Suprapubic skin (tissue), 4 donors: ENCODE measurements around the gene FKBP10.

ENCODE experiments used
- CTCF ChIP-seq, 2 donors: fragments of 200-600 bp in 1 of 2; fragments of 450-650 bp in 1 of 2; sonication (generic) in 1 of 2; IDR thresholded peaks; one replicate each; pipeline ENCODE4 v1.5.1; 2016 to 2019; ENCODE audit warnings: antibody characterized with exemption in 2 of 2, mild to moderate bottlenecking in 1 of 2, moderate library complexity in 1 of 2
- EP300 ChIP-seq: sonication (generic); formaldehyde crosslinking; IDR thresholded peaks from one replicate; pipeline ENCODE4 v1.6.1; 2017; ENCODE audit warnings: antibody characterized with exemption
- POLR2A ChIP-seq, 2 donors: fragments of 450-650 bp; IDR thresholded peaks; one replicate each; pipeline ENCODE4 v1.6.1; 2017; ENCODE audit warnings: antibody characterized with exemption in 2 of 2, mild to moderate bottlenecking in 2 of 2, moderate library complexity in 2 of 2
- POLR2AphosphoS5 ChIP-seq, 3 donors: sonication (generic); formaldehyde crosslinking; IDR thresholded peaks; one replicate each; pipeline ENCODE4 v1.6.1; 2017; ENCODE audit warnings: antibody characterized with exemption in 3 of 3

GRCh38 chr17:41837761-41838538, 25.1 kb downstream of the FKBP10 start, which contains the start of gene KLHL10:
- no peak for TF ChIP-seq POLR2AphosphoS5 (IDR thresholded peaks at IDR 0.05)
- no peak for TF ChIP-seq CTCF (IDR thresholded peaks at IDR 0.05)
- TF ChIP-seq EP300 = no peak
- TF ChIP-seq POLR2A (IDR thresholded peaks at IDR 0.05) = no peak
